HG03571 (cell line): ENCODE results near the gene PRKCE.

ENCODE experiments used
- ATAC-seq: cut with Tn5 transposase; IDR thresholded peaks from one replicate; pipeline ENCODE4 v1.9.1; 2021; ENCODE audit not compliant: unreplicated experiment

PRKCE gene

DNA sequence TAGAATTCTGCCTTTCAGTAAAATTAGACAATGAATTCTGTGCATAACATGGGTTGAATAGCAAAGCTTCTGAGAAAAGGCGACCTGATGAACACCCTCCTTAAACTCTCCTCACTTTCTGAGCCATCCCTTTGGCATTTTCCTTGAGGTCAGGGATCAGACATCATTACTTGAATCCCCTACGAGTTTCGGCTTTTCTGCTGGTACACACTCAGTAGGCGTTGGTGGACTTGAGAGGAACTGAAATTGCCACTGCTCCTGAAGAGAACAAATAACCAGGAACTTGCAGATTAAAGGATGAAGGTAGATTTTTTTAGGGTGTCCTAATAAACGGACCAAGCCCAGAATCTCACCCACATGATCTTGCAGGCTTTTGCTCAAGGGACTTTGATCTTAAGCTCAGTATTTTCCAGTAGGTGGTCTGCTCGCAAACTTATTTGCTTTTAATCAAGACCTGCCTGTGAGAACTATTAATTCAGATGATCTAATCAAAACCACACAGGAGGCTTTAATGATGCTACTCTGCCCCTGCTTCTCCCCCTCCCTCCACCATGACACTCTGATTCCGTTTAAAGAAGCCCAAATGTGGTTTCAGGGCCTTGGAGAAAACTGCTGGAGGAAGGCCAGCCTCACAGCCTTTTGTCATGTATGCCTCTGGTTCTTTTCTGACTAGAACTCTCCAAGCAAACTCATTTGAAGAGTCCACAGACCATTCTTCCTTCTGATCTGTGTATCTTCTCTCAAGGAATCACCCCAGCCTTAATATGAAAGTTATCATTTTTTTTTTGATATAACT lies 124.9 kb downstream of the PRKCE start:
- no peak for ATAC-seq

DNA sequence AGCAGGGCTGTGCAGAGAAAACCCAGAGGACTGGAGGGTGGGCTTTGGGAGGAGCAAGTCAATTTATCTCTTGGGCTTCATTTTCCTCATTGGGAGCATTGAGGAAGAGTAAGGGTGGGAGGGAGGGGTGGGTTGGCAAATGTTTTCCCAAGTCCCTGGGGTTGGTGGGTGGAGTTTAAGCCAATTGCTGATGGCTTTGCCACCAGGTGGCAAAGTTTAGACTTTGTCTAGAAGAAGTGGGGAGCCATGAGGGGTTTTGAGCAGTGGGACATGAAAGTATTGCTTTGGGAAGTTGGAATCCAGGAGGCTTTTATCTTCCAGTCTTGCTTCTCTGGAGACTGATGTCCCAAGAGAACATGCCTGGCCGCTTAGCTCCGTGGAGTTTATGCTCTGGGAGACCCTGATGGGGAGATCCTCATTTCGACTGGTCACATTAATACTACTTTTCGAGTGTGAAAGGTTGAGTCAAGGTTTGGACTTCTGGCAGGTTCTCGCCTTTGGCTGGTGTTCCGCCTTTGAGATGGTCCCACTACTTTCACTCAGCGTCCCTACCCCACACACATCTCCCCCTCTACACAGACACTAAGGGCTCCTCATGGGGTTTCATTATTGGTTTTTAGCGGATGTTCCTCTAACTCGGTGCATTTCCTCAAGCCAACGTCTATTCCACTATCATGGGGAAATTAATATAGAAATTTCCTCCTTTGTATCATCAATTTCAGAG lies 126.7 kb downstream of the PRKCE start:
- no peak for ATAC-seq

DNA sequence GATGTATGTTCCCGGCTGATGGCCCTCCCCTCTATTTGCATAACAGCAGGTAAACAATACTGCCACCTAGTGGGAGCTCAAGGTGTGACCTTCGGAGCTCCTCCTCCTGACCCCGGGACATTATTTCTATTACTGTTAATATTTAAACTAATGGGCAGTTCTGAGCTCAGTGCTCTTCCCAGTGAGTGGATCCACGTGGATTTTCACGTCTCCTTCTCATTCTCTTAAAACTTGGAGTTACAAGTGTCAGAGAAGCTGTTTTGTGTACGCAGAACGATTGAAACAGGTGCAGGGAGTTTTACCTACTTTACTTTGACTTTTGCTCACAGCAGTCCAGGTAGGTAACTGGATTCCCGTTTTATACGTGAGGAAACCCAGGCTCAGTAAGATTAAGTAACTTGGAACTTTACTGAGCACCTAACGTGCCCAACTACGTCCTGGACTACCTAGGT lies 127.3 kb downstream of the PRKCE start:
- ATAC-seq, result no peak

DNA sequence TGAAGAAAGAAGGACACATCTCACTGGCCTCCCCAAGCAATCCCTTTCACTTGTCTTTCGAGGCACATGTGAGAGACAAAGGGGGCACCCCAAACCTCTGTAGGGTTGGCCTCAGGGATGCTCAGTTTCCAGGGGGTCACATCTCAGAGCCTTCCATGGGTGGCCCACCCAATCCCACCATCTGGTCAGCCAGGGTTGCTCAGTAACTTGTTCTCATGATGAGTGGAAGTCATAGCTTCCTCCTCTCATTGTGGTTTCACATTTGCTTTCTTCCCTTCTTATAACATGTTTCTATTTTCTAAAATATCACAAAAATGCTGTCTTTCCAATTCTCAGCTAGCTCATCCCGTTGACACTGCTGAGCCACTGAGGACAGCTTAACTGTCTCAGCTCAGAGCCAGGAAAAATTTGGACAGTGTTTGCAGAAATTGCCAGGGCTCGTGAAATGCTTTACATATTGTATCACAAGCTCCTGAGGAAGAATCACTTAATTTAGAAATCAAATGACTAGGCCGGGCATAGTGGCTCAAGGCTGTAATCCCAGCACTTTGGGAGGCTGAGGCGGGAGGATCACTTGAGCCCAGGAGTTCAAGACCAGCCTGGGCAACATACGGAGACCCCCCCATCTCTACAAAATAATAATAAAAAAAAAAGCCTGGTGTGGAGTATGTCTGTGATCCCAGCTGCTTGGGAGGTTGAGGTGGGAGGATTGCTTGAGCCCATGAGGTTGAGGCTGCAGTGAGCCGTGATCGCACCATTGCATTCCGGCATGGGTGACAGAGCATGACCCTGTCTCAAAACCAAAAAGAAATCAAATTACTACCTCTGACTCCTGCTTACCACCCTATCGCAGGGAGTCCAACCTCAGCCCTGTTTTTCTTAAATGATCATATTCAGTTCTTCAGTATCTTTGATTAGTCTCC lies 129.3 kb downstream of the PRKCE start:
- ATAC-seq, result no peak

DNA sequence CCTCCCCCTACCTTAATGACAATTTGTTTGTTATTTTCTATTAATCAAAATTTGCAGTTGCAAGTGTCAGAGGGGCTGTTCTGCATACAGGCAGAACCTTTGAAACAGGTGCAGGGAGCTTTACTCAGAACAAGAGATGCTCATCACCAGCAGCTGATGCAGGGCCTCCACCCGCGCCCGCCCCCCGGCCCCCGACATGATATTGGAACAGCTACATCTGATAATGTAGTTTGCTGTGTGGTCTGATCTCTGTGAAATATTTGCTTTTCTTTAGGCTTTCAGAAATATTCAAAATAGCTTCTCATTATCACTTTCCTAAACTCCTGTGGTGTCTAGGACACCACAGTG lies 130.0 kb downstream of the PRKCE start:
- ATAC-seq, result no peak

DNA sequence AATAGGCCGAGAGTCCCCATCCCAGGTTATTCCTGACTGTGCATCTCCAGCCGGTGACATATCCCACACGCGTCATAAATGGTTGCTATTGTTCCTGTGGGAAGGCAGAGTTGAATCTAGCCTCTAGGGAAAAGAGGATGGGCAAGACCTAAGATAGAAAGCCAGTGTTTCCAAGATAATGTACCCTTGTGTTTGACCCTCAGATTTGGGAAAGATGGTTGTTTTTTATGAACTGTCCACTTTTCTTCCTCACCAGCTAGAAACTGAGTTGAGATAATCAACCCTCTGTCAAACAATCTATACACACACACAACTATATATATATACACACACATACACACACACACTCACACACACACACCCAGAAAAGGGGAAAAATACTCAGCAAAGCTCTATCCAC lies 131.0 kb downstream of the PRKCE start:
- no peak for ATAC-seq

DNA sequence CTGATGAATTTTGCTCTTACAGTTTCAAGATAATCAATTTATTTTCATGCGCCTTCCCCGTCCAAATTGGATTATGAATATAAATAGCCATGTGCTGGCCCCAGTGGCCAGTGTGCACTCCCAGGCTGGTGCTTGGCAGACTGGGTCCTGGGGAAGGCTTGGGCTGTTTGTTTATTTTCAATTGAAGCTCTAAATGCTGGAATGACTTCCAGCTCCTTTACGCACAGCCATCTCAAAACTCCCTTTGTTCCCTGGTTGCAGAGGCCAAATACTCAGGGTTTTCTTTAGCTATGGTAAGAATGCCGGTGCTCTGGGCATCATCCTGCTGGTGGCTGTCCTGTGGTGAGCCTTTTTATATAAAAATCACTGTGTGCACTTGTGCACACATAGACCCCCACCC lies 131.5 kb downstream of the PRKCE start:
- ATAC-seq, result no peak

DNA sequence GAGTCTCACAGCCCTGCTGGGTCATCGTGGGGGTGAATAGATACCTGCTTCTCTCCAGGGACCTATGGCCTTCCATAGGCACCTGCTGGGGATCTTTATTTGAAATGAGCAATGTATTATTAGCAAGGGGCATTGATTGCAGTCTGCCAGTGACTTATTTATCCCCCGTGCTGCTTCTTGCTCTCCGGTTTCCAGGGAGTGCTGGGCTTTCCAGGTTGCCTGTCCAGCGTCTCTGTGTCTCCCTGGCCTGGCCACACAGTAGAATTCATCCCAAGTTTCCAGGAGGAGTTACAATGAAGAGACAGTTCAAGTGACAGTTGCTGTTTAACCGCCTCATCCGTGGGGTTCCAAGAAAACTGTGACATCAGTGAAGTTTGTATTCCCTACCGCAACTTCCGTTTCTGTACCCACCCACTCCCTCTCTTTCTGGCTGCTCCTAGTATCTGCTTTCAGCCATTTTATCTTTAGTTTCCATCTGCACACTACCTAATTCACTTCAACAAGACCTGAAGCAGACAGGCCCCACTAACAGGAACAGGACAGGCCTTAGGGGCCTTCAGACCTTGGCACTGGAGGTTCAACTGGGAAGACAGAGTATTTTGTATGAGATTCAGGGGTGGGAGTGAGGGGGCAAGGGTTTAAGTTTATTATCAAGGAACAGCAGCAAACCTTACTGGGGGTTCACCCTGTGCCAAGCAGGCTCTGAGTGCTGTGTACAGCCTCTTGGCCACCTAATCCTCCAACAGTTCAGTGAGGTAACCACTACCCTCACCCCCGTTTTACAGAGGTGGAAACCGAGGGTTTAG lies 134.8 kb downstream of the PRKCE start:
- no peak for ATAC-seq

DNA sequence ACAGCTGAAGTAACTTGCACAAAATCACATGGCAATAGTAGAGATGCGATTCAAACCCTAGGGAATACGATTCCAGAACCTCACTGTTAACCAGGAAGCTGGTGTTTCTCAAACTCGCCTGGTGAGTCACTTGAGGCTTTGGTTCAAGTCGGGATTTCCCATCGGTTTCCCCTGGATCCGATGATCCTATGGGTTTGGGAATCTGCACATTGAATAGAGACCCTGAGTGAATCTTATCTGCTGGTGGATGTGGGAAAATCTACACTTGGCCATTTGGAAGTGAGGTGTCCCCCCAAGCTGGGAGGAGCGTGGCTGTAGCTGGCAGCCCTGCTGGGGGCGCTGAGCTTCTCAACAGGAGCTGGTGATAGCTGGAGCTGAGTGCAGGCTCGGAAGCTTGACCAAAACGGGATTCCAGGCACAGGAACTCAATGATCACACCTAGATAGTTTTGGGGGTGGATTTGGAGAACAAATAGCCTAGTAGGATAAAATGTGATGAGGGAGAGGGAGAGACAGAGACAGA lies 135.4 kb downstream of the PRKCE start:
- no peak for ATAC-seq

DNA sequence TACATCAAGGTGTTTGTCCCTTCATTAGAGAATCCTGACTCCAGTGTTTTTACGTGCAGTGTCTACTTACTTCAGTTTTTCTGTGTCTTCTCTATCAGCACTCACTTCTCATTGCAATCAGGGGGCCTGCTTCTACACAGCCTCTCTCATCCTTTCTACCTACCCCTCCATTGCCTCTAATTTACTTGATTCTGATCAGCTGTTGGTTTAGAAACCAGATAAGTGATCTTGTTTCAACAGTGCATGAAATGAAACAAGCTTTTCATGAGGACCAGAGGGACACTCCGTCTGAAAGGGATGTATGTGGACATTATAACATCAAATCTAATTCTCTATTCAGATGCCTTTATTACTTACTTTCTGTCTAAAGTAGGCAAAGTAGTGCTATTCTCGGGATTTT lies 136.9 kb downstream of the PRKCE start:
- no peak for ATAC-seq

DNA sequence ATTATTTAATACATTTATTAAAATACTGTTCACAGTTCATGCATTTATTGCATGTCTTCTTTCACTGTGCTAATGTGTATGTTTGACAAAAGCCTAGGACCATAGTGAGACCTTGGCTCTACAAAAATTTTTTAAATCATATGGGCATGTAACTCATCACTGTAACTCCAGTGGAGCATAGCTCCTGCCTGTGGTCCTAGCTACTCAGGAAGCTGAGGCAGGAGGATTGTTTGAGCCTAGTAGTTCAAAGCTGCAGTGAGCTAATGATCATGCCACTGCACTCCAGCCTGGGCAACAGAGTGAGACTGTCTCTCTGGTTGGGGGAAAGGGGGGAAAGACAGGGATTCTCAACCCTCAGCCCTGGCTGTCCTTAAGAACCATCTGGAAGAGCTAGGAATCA lies 137.8 kb downstream of the PRKCE start:
- ATAC-seq, result no peak

DNA sequence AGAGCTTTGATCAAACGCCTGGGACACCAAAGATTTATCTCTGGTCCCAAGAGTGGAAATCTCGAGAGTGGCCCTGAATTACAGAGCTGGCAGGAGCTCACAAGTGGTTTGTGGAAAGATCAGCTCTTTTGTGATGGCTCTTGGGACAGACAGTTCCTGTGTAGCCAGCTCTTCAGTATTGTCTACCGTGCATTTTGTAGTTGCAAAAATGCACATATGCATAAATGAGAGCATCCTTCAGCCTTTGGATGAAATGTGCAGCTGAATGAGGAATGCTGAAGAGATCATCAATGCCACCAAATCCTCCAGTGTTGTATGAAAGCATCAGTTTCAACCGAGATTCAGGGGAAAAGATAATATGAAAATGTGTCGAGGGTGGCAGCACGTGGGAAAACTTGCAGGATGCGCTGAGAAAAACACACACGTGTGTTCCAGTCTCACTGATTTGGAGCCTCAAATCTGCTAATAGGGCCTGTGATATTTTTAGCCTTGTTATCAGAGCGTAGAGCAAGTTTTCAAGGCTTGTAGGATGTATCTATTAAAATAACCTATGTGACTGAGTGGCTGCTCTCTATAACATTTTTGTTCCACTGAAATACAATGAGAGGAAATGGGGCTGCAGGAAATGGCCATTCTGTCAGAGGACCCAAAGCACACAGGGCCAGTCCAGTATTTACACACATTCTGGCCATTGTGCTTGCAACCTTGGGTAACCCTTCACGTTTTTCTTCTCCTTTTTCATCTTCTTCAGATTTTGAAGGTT lies 138.7 kb downstream of the PRKCE start:
- no peak for ATAC-seq

DNA sequence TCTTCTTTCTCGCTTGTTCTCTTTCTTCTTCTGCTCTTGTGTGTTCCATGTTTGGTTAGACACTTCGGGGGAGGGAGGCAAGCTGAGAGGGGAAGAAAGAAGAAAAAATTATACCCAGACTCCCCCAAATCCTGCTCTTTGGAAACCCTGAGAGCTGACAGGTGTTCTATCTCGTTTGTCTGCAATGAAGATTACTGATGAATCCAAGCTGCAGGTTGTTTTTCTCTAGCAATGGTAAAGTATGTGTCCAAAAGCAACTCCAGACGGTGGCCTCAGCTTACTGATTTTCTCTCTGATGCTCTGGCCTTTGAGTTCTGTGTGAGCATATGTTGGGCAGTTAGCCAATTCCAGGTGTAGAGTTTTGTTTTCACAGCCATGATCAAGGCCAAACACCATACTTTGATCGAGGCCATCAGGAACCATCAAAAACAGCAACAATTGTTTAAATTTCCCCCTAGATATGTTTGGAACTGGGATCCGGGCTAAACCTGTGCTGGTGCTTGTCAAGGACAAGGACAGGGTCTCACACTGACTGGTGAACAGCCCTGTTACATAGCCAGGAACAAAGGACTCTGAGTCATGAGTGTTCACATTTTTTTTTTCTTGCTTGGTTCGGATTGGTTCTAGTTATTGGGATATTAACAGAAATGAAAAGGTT lies 142.0 kb downstream of the PRKCE start:
- ATAC-seq, result no peak

DNA sequence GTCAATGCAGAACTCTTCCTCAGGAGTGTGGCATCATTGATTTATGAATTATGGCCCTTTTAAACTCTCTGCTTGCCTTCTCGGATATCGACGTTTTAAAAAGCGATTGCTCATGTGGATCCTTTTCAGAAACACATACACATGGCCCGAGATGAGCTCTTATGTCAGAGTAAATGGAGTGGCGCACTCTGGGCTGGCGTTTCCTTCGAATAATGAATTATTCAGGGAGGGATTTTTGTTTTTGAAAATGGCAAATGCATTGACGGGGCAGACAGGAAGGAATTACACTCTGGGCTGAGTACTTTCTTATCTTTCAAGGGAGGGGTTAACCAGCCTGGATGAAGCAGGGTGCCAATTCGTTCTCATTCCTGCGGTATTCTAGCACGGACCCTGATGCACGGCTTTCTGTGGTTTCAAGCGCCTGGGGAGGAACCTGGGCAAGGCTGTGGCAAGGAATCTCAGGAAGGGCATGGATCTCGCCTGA lies 142.7 kb downstream of the PRKCE start:
- ATAC-seq, result no peak

DNA sequence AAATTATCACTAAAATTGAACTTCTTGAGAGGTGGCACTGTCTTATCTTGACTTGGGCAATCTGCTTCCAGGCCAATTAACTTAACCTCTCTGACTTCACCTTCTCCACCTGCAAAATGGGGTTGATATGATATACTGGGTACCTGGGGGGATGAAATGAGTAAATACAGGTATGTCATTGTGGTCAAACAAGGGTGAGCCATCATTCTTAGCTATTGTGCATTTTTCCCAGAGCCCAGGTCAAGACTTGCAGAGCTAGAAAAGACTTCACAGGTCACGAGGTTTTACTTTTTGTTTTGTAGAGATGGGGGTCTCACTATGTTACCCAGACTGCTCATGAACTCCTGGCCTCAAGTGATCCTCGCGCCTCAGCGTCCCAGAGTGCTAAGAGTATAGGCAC lies 145.0 kb downstream of the PRKCE start:
- ATAC-seq, result no peak

DNA sequence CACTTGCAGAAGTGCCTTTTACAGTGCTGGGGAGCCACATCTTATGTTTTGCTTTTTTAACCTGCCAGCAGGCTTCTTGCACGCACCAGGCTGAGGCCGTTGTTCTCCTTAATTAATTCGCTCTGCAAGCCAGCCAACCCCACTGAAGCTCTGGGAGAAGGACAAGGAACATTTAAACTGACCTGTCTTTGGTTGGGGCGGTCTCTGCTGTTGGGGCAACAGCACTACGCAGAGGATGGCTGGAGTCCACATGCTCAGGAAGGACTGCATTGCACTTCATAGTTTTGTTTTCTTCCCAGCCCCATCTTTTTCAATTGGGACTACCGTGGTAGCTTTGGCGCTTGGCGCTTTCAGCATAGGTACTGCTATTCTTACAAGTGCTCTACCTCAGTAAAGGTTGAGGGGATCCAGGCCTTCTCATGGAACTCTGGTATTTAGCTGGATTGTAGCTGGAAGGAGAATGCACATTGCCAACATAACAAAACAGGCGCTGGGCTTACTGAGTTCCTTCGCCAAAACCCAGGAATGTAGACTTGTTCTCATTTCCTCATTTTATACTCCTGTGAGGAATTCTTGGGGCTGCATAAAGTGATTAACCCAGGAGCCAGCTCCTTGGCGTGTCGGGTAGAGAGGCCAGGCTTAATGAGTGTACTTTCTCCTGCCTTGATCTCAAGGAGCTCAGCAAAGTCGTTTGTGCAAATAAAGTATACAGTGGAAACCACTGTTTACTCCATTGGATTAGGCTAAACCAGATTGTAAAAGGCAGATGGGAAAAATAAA lies 146.2 kb downstream of the PRKCE start:
- ATAC-seq, result no peak

DNA sequence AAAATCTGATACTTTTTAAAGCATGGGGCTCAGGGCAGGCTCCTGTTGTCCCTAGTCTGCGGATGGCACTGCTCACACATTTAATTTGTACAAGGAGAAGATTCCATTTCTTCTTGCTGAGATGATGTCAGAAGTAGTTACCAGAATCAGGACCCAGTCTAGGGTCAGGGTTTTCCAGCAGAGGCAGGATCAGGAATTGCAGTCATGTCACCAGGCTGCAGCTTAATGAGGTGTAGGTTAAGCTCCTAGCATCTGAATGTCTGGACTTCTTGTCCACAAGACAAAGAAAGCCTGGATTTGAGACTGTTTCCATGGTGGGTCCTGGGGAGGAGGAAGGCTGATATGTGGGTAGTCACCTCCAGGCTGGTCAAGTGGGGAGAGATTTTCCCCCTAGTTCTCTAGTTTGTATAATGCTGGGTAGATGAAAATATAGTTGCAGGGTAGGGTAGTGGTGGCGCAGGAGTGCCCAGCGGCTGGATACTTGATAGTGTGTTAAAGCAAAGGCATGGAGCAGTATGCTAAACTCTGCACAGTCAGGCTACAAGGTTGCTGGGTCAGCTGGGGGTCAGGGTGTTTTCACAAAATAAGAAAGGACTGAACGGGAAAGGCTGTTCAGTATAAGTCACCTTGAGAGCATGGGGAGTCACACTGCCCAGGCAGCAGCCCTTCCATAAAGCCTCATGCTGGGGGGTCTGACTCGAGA lies 148.4 kb downstream of the PRKCE start:
- ATAC-seq, result no peak
